HG02973 (cell line): ENCODE measurements around the gene DNAAF5.

Experiments used
- ATAC-seq: cut with Tn5 transposase; IDR thresholded peaks from one replicate; pipeline ENCODE4 v1.9.1; 2021; ENCODE audit warnings: moderate library complexity; ENCODE audit not compliant: unreplicated experiment

Gene DNAAF5

DNA sequence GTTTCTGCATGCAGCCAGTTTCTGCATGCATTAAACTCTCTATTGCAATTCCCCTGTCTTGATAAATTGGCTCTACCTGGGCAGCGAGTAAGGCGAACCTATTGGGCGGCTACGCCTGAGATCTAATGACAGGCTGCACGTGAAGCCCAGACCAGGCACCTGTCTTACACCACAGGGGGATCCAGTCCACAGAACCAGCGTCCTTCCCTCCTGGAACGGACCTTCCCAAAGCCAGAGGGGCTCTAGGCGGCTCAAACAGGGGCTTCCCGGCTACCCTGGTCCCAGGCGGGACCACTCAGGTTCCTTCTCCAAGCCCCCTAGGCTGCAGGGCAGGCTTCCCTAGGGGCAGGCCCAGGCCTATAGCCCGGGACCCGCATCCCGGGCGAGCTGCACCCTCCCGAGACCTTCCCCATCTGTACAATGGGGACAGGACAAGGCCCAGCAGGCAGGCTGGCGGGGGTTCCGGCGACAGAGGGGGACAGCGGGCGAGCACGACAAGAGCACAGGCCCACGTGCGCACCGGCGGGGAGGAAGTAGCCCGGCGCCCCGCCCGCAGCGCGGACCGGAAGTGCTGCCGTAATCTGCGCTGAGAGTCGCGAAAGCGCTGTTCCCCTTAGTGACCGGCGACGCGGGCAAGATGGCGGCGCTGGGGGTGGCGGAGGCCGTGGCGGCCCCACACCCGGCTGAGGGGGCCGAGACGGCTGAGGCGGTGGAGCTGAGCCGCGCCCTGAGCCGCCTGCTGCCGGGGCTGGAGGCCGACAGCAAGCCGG, at the start of gene DNAAF5:
DNAAF5 (plus strand) TSS at position 616 of the 770 bp plus-strand sequence; CDS start at position 638, 22 bp downstream.
- ATAC-seq = peak; percentile 87

GRCh38 chr7:676972-677385, 49.5 kb upstream of the DNAAF5 start:
- no peak for ATAC-seq

DNA sequence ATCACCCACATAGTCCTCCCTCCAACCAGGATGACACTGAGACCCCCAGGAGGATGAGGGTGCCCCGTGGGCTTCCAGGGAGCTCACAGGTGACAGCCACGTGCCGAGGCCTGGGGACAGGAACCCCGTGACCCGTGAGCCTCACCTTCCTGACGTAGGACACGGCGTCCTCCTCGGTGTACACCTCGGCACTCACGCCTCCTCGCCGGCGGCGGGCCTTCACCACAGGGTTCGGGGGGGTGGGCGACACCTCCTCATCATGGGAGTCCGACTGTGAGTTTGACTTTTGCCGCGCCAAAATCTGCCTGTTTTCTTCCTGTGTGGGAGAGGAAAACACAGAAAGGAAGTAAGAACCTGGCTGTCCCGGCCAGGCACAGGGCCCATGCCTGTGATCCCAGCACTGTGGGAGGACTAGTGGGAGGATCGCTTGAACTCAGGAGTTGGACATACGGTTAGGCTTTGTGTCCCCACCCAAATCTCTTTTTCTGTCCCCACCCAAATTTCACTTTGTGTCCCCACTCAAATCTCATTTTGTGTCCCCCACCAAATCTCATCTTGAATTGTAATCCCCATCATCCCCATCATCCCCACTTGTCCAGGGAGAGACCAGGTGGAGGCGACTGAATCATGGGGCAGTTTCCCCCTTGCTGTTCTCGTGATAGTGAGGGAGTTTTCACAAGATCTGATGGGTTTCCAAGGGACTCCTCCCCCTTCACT, 45.9 kb upstream of the DNAAF5 start:
- ATAC-seq = no peak

DNA sequence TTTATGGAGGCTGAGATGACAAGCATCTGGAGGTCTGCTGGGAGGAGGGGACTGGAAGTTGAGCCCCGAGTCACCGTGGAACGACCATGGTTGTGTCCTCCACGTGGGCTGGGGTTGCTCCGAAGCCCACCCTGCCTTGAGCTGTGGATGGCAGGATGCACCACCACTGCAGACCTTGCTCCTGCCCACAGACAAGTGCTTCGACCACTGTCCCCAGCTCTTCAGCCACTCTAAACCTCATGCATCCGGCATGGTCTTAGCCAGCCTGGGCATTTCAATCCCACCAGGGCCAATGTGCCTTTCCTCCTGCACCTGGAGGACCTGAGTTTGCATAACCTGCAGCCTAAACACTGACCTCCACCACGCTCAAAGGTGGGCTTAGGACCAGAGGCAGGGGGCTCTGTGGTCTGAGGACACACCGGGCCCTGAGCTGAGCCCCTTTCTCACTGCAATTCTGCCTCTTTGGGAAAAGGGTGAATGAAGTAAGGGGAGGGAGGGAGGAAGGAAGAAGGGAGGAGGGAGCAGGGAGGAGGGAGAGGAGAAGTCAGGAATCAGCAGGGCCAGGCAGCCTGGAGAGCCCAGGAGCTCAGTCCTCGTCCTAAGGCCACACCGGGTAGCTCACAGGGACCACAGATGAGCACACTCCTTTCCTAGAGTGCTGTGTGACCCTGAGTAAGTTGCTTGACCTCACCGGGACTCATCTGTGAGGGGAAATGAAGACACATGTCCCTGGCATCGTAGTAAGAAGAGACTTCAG, 44.8 kb upstream of the DNAAF5 start:
- ATAC-seq = no peak

- ATAC-seq = no peak
Measured at GRCh38 chr7:682810-683209, 43.7 kb upstream of the DNAAF5 start.

GRCh38 chr7:683526-684205, 42.8 kb upstream of the DNAAF5 start:
- ATAC-seq = no peak

DNA sequence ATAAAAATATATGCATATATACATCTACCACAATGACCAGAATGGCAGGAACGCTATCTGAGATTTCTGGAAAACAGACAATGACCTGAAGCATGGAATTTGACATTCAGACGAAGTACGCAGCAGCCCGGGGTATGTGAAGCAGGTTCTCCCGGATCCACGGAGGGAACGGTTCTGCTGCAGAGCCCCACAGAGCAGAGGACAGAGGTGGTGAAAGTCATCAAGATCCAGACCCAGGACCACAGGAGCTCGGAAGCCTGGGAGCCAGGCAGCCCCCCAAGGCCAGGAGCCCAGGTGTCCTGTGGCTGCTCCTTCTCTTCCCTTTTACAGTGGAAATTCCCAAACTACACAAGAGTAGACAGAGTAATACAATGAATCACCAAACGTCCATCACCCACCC, 42.1 kb upstream of the DNAAF5 start:
- no peak for ATAC-seq

- no peak for ATAC-seq
Measured at GRCh38 chr7:685540-685939, 41.0 kb upstream of the DNAAF5 start.

DNA sequence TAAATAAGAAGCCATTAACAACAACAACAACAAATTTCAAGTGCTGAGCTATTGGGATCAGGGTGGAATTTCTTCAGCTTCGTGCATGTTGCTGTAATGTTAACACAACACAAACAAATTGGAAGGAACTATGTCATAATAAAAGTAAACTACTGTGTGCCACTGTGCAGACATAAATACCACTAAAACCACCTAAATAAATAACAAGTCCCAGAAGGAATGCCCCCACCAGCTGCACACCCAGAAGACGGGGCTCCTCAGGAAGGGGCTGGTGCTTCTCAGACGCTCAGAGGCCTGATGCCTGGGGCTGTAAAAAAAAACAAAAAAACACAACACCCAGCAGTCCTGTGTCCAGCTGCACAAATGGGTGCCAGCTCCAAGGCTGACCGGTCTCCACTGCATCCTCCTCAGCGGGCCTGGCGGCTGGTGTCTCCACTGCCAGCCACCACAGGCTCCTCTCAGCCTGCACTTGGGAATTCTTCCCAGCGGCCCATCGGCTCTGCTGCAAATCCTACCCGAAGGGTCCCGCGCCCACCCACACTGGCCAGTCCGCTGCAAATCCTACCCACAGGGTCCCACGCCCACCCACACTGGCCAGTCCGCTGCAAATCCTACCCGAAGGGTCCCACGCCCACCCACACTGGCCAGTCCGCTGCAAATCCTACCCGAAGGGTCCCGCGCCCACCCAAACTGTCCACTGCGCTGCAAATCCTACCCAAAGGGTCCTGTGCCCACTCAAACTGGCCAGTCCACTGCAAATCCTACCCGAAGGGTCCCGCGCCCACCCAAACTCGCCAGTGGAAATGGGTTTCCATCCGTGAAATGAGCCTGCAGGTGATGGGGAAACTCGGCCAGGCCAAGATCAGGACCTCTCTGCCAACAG, 35.8 kb upstream of the DNAAF5 start:
- no peak for ATAC-seq

- ATAC-seq = no peak
Measured at GRCh38 chr7:691361-692045, 35.0 kb upstream of the DNAAF5 start.

DNA sequence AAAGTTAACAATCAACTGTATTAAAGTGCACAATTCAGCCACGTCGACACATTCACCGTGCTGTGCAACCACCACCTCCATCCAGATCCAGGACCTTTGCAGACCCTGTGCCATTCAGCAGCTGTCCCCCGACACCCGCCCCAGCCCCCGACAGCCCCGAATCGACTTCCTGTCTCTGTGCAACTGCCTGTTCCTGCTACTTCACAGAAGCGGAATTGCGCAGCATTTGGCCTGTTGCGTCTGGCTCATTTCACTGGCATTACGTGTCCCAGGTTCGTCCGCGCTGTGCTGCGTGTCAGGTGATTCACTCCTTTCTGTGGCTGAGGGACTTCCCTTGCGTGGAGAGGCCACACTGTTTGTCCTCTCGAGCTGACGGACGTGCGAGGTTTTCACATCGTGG, 33.2 kb upstream of the DNAAF5 start:
- no peak for ATAC-seq

DNA sequence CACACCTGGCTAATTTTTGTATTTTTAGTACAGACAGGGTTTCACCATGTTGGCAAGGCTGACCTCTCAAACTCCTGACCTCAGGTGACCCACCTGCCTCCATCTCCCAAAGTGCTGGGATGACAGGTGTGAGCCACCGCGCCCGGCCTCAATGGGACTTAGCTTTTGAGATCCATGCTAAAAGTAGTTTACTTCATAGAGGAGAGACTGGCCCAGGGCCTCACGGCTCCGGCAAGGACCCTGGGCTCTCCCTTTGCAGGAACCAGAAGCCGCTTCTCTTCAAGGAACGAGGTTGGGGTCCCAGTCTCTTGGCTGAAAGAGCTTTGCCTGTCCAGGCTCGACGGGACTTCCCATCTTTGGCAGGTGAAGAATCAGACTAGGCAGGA, 30.1 kb upstream of the DNAAF5 start:
- ATAC-seq = no peak

- ATAC-seq = no peak
Measured at GRCh38 chr7:696812-697551, 29.5 kb upstream of the DNAAF5 start.

DNA sequence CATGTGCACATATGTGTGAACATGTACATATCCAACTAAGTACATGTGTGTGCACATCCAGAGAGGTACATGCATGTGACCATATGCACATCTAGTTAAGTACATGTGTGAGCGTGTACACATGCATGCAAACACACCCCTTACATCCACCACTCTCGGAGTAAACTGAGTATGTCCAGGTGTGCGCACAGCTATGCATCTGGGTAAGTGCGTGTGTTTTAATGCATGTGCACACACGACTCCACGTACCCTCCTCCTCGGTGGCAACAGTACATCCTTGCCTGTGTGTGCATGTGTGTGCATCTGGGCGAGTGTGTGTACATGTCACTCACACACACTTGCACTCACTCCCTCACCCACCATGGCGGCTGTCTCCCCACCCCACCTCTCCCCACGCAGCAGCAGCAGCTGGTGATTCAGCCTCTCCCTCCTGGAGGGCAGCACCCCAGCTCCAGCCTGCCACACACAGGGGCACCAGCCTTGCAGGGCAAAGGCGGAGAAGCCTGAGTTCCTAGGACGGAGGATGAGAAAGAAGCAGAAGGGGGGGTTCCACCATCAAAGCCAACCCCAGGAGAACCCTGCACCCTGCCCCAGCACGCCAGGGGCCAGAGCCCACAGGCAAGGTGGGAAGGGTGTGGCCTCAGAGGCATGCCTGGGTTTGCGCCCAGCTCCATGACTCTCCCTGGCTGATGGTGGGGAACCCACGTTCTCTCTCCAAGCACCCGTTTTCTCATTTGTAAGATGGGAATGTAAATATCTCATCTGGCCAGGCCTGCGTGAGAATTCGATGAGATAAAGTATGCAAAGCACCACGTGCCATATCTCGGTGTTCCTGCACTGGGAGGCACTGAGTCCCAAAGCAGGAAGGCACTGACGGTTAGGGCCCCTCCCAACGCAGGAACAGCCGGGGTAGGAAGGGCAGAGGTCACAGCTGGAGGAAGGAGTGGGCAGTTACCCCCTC, 27.7 kb upstream of the DNAAF5 start:
- ATAC-seq = no peak

DNA sequence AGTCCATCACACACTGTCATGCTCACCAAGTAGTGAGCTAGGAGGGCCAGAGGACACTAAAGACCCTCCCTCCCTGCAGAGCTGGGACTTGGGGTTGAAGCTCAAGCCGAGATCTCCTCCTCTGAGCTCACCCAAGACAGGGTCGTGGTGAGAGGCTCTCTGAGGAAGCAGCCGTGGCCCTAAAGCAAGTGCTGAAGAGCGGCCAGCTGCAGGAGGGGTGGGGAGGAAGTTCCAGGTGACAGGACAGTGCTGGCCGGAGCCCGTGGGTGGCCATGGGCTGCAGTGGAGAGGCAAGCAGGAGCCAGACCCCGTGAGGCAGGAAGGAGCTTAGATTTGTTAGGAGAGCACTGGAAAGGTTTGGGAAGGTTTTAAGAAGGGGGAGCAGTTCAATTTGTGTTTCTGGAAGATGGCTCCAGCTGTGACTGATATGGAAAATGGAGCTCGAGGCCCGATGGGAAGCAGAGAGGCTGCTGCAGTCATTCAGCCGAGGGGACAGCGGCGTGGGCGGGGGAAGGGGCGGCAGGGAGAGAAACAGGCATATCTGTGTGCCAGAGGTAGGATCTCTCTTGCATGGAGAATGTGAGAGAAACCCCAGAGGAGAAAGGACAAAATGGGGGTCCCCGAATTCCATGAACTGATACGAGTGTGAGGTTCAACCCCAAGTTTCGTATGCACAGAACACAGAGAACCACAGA, 26.9 kb upstream of the DNAAF5 start:
- ATAC-seq = no peak

DNA sequence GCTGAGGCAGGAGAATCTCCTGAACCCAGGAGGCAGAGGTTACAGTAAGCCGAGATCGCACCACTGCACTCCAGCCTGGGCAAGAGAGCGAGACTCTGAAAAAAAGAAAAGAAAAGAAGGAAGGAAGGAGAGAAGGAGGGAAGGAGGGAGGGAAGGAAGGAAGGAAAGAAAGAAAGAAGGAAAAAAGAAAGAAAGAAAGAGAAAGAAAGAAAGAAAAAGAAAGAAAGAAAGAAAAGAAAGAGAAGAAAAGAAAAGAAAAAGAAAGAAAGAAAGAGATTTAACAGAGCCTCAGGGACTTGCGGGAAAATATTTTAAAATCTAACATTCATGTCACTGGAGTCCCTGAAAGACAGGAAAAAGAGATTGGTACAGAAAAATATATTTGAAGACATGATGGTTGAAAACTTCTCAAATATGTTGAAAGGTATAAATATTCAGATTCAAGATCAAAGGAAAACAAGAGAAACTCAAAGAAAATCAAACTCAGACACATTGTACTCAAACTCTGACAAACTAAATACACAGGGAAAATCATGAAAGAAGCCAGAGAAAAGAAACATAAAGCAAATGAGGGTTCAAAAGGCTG, 25.3 kb upstream of the DNAAF5 start:
- no peak for ATAC-seq

DNA sequence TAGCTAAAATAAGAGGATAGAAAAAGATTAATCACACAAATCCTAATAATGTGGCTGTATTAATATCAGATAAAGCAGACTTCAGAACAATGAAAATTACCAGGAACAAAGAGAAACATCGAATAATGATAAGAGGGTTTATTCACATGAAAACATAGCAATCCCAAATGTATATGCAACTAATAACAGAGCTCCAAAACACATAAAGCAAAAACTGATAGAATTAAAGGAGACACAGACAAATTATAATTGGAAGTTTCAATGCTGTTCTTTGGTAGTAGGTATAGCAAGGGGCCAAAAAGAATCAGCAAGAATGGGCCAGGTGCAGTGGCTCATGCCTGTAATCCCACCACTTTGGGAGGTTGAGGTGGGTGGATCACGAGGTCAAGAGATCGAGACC, 23.4 kb upstream of the DNAAF5 start:
- ATAC-seq = no peak
